NCI-H1930 (cell line): ENCODE results near the gene TNFRSF13B.

Experiments used
- DNase-seq, 2 experiments: peaks; one replicate each; lab custom pipeline; 2025; lab: John Stamatoyannopoulos, UW

The TNFRSF13B gene

DNA sequence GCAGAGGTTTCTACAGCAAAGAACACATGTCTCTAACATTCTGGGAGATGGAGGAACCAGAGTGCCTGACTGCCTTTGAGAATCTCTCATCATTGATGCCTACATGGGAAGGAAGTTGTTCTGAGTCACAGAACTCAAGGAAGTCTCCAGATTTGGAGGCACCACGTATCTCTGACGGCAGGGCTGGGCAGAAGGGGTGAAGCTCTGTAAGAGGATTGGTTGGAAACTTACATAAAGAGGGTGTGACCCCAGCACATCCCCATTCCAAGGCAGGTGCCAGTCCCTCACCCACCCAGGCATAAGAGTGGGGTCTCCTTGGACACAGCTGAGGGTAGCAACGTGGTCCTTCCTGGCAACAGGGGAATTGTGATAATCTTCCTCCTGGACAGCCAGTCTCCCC lies 17.4 kb downstream of the TNFRSF13B start:
- no peak for DNase-seq

DNA sequence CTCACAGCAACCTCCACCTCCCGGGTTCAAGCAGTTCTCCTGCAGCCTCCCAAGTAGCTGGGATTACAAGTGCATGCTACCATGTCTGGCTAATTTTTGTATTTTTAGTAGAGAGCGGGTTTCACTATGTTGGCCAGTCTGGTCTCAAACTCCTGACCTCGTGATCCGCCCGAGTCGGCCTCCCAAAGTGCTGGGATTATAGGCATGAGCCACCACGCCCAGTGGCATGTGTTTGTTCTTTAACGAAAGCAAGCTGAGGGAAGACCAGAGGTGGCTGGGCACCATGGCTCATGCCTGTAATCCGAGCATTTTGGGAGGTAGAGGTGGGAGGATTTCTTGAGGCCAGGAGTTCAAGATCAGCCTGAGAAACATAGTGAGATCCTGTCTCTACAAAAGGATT lies 18.1 kb downstream of the TNFRSF13B start:
- DNase-seq, result no peak

DNA sequence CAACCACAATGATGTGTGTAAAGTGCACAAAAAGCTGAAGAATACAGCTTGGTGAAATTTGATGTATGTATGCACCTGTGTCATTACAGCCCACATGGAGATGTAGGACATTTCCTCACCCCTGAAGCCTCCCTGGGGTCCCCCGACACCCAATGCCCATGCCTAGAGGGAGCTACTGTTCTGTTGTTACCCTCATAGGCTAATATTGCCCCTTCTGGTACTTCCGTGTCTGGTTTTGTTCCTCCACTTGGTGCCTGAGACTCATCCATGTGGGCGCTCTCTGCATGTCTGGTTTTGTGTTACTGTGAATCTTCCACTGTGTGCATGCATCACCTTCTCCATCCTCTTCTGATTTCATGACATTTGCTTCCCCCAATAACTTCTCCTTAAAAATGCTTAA lies 18.6 kb downstream of the TNFRSF13B start:
- DNase-seq, result no peak

DNA sequence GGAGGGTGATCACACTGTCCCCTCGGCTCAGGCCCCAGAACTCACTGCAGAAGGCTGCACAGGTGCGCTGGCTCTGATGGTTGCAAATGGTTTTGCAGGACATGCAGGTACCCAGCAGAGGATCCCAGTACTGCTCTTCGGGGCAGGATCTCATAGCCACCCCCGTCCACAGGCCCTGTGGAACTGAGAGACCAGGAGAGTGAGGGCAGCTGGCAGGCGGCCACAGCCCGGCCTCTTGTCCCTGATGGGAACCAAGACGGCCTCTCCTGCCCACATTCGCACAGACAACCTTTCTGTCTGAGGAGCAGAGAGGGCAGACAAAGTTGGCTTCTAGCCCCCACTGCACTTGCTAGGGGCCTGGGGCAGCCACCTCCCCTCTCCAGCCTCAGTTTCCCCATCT lies 19.5 kb downstream of the TNFRSF13B start:
- DNase-seq, result no peak

DNA sequence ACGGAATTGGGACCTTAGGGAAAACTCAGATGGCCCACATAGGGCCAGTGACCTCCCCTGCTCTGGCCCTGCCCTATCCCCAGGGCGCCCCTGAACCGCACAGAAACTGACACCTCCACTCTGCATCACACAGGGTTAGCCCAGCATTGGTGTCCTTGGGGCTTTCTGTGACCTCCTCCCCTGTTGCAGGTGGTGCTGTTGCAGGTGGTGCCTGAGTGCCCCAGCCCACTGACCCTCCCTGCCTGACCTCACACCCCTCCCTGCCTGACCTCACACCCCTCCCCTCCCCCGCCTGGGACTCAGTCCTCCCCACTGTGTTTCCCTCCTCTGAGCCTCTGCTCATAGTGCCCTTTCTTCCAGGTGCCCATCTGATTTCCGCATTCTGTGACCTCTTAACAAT lies 21.4 kb downstream of the TNFRSF13B start:
- DNase-seq, result no peak

DNA sequence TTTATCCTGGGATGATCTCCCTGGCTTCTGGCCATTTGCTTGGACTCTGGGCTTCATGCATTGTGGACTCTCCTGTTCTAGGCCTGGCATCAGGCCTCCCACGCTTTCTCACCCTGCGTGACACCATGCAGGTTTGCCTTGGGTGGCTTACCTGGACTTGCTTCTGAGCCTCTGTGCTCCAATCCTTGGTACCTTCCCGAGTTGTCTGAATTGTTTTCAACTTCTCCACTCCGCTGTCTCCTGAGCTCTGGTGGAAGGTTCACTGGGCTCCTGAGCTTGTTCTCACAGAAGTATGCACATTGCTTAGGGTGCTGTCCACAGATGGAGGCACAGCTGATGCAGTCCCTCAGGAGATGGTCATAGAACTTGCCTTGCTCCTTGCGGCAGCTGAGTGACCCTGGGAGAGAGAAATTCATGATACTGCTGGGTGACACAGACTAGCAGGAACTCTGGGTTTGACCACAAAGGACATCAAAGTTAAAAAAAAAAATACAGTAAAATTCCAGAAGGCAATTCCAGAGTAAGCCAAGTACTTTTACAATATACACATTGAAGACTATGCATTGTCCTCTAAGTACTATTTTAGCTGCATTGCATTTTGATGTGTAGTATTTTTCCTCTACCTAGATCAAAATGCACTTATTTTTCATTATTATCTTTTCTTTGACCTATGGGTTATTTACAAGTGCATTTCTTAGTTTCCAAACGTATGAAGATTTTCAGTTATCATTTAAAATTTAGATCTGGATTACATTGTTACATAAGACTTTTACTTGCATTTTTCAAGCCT lies 23.1 kb downstream of the TNFRSF13B start:
- no peak for DNase-seq

DNA sequence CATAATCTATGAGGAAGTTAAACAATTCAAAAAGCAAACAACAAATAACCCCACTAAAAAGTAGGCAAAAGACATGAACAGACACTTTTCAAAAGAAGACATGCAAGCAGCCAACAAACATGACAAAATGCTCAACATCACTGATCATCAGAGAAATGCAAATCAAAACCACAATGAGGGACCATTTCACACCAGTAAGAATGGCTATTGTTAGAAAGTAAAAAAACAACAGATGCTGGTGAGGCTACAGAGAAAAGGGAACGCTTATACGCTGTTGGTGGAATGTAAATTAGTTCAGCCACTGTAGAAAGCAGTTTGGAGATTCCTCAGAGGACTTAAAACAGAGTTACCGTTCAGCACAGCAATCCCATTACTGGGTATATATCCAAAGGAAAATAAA lies 24.4 kb downstream of the TNFRSF13B start:
- no peak for DNase-seq

DNA sequence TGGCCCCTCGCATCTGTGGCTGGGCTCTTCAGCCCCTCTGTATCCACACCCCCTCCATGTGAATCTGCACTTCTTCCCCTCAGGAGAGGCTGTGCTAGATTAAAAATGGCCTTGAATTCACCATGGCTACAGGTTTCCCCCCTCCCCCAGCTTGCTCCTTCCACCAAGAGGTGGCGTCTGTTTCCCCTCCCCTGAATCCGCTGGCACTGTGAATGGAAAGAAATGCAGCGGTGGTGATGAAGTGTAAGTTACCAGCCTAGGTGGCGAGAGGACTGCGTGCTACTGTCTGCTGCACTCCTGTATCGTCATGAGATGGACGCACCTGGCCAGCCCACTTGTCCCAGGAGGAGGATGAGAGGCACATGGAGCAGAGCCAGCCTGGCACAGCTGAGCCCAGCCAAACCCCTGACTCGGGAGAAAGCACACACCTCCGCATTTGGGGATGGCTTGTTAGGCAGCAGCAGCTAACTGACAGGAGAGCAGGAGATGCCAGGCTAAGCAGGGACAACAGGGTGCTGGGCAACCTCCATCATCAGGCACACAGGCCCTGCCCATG lies 26.2 kb downstream of the TNFRSF13B start:
- DNase-seq, result peak in 1 of 2 experiments; percentile 13

DNA sequence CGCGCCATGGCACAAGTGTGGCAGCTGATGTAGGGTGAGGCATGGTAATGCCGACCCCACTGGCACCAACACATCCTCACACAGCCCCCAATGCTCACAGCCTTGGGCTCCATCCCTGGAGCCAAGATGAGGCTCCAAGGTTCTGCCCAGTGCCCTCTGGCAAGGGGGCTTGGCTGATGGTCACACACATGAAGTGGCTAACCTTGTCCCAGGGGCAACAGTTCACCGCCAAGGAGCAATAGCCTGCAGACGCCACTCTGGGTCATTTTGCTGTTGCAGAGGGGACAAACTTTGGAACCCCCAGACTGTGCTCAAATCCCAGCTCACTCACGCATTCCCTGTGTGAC lies 26.8 kb downstream of the TNFRSF13B start:
- no peak for DNase-seq

DNA sequence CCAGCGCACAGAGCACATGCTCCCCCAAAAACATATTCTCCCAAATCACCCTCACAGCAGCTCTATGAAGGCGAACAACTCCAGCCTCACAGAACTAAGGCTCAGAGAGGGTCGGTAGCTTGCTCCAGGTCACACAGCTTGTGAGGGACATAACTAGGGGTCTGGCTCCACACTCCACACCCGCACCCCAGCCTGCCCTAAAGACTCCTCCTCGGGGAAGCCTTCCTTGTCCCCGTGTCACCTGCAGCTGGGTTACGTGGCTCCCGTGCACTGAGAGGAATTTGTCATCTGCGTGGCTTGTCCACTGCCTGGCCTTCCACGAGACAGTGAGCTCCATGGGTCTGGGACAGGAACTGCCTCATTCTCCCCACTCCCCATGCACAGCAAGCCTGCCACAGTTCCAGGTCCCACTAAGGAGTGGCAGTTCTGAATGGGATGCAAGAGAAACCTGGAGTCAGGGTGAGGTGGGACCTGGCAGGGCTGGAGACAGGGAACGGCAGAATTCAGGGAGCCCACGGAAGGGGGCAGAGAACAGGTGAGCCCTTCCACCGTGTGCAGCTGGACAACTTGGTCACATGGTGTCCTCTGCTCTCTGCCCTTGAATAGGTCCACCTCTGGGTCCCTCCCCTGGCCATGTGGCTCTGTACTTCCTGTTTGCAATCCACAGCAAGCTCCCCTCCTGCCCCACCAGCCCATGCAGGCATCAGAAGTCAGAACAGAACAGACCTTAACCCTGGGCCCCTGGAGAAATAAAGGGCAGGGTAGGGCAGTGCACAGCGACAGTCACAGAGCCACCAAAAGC lies 27.4 kb downstream of the TNFRSF13B start:
- no peak for DNase-seq

DNA sequence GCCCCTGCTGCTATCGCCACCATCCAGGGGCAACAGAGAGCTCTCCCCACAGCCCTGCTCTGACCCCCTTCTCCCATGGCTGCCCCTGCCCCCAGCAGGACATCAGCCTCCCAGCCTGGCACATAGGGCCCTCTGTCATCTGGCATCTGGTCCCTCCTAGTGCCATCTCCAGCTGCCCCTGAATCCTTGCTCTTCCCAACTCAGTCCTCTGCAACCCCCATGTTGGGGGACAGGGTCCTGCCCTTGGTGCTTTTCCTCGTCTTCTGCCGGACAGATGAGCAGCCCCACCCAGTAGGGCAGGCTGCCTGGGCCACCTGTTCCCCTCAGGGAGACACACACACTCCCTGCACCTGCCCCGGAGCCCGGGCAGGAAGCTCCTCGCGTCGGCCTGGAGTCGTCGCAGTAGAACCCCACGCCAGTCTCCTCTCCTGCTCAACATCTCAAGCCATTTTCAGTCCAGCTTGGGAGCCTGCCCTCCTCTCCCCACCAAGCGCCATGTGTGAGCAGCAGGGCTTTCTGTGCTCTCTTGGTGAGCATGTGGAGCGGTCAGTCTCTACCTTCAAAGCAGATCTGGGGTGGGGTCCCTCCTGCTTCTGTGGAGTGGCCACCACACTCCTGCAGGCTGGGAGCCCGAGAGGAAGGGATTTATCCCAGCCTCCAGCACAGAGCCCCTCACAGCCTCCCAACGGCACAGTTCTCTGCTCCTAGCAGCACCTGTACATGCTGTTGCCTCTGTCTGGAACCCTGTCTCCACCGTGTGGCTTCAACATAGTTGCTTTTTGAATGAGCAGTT lies 28.2 kb downstream of the TNFRSF13B start:
- no peak for DNase-seq

DNA sequence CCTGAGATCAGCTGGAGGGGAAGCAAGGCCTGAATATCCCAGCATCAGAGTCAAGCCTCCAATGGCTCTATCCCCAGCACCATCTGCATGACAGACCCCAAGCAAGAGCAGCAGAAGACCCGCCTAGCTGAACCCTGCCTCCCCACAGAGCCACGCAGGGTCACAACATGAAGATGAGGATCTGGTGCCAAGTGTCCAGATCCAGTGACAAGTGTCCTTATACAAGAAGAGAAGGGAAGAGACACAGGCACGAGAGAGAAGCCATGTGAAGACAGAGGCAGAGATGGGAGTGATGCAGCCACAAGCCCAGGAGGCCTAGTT lies 28.9 kb downstream of the TNFRSF13B start:
- DNase-seq, result no peak

DNA sequence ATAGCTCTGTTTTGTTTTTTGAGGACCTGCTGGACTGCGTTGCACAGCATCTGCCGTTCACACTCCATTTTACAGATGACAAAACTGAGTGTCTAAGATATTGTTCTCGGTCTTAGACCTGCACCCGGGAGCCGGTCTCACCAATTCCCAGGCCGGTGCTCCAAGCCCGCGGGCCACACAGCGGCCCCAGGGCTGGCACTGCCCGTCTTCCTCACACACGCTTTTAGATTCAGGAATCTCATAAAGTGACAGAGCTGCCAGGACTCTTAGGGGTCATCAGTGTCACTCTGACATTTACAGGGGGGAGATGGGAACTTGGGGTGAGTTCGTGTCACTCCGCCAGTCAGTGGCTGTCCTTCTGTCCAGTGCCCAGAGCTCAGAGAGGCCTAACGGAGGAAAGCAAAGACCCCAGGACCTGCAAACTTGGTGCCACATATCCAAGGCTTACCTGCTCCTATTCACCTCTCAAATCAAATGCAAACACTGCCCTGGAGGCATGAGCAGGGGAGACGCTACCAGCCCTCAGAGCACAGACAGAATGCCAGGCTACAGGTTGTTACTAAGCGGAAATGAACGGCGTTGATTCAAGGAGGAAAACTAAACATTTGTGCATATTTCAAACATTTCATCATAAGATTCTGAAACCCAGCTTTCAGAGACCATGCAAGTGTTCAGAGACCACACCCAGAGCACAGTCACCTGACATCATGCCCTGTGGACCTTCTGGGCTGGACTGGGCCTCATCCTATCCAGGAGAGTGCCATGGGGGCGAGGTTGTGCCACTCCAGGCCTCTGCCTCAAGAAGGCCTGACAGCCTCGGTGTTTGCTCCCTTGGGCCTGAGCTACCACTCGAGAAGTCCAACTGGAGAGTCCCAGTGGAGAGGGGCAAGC lies 29.5 kb downstream of the TNFRSF13B start:
- DNase-seq, result no peak

DNA sequence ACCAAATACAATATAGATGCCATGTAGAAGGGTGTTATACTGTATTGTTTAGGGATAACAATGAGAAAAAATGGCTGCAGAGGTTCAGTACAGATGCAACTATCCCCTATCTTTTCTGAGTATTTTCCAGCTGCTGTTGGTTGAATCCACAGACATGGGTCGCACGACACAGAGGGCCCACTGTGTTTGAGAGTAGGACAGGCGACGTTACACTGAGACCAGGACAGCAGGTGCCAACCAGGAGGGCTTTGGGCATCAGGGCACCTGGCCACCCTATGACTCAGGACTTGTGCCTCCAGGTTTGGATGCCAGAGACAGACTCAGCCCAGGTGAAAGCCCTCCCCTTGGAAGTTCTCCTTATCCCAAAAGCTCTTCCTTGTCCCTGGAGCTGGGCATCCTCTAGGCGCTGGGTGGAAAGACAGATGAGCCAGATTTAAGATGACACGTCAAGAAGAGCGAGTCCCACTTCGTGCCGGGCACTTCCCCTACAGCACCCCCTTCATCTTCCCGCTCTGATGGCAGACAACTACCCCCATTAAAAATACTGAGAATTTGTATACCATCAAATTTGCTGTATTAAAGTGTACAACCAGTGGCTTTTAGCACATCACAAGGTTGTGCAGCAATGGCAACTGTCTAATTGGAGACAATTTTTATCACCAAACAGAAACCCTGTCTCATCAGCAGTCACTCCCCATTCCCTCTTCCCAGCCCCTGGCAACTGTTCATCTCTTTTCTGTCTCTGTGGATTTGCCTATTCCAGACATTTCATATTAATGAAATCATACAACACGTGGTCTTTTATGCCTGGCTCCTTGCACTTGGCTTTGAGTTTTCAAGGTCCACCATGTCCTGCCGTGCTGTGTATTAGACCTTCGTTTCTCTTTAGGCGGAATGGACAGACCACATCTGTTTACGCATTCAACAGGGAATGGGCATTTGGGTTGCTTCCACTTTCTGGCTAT lies 30.6 kb downstream of the TNFRSF13B start:
- no peak for DNase-seq

DNA sequence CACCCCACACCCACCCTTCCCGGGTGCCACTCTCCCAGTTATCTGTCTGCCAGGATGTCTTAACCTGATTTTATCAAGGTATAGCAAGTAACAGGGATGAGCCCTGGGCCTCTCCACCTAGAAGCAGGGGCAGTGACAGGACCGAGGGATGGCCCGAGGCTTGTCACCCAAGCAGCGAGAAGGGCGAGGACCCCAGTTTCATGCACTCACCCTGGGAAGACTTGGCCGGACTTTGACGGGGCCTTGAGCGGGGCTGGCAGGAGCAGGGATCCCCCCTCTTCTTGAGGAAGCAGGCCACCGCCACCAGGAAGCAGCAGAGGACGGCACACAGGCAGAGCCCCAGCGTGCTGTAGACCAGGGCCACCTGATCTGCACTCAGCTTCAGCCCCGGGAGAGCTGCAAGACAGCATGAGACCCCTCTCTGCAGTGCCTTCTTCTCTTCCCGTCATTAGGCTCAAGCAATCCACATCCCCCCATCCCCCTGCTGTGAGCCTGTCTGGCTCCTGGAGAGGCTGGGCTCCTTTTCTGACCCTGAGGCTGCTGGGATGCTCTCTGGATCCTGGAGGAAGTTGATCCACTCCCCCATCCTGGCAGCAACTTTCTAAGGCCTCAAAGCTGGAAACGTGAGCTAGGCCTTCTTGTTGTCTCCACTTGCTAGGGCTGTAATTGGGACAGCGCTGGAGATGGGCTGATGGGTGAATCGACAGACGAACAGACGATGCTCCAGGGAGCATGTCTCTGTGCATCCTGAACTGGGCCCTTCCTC lies 31.6 kb downstream of the TNFRSF13B start:
- DNase-seq, result no peak

DNA sequence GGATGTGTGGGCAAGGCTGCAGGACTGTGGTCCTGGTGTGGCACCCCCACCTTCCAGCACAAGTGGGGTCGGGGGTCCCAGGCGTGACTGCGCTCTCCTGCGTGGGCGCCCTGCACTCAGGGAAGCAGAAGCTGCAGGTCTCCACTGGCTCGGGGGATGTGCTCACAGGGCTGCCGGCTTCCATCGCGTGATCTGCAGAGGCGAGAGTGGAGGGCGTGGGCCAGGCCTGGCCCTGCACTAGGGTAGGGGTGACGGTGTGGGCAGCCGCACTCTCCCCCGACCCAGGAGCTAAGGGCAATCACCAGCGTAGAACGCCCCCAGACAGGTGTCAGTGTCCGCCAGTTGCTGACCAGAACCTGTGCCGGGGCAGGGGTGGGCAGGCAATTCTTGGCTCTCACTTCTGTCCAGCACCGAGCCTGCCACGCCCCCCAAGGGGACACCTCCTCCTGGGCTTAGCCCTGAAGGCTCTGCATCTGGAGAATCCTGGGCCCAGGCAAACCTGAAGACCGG lies 32.3 kb downstream of the TNFRSF13B start:
- DNase-seq, result no peak

DNA sequence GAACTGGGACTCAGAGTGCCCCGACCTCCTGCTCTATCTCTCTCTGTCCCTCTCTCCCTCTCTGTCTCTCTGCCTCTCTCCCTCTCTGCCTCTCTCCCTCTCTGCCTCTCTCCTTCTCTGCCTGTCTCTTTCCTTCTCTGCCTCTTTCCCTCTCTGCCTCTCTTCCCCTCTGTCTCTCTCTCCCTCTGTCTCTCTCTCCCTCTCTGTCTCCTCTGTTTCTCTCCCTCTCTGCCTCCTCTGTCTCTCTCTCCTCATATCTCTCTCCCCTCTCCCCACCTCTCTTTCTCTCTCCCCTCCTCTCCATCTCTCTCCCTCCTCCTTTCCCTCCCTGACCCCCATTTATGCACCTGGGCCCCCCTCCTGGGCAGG lies 32.7 kb downstream of the TNFRSF13B start:
- DNase-seq, result no peak

DNA sequence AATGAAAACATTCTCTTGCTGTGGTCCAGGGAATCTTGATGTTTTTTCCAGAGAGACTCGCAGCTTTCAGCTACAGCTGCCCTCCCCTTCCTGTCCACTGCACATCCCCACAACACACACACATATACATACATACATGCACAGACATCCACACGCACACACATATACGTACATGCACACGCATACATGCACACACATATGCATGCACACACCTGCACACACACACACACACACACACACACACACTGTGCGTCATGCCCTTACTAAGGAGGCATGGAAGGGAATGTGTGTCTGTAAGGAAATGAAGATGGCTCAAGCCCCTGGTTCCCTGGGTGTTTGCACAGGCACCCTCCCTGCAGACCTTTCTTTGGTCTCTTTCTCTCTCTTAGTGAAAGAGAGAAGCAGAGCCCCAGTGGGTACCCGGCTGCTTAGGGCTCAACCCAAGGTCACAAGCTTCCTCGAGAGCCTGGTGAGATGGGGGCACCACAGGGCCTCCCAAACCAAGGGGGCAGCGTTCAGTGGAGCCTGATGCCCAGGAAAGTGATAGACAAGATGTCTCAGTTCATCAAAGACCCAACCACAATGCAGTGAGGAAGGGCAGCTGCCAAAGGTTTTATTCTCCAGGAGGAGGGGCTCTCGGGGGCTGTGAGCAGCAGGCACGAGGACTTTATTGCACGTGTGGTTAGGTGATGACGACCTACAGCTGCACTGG lies 33.3 kb downstream of the TNFRSF13B start:
- no peak for DNase-seq

DNA sequence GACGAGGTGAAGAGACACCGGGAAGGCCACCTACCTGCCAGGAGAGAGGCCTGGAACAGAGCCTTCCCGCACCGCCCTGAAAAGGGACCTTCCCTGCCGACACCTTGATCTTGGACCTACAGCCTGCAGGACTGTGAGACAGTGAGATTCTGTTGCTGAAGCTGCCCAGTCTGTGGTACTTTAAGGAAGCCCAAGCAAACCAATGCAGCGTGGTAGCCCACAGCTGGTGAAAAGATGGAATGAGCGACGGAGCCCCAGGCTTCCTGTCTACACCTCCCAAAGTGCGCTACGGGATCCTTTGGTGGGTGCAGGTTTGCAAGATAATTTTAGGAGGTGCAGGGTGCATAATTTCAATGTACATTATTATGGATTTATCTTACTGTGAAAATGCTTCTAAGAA lies 33.9 kb downstream of the TNFRSF13B start:
- no peak for DNase-seq
